Nephron (organoid): ENCODE results near the gene MELTF.

Experiments
- H3K27ac Mint-ChIP-seq, 3 experiments: 2 replicates each; pipeline ENCODE4 v1.8.0; 2020; ENCODE audit warnings: mixed read lengths in 3 of 3, mild to moderate bottlenecking in 2 of 3, moderate library complexity in 1 of 3
- H3K27me3 Mint-ChIP-seq: 2 replicates; pipeline ENCODE4 v1.8.0; 2021; ENCODE audit warnings: low read depth, mild to moderate bottlenecking, moderate library complexity, mixed read lengths
- H3K36me3 Mint-ChIP-seq: 2 replicates; pipeline ENCODE4 v1.8.0; 2020; ENCODE audit warnings: low read depth, mixed read lengths
- H3K4me1 Mint-ChIP-seq: 2 replicates; pipeline ENCODE4 v1.8.0; 2020; ENCODE audit warnings: mixed read lengths
- H3K4me3 Mint-ChIP-seq, 3 experiments: 2 replicates each; pipeline ENCODE4 v1.8.0; 2020; ENCODE audit warnings: mild to moderate bottlenecking in 3 of 3, mixed read lengths in 3 of 3, moderate library complexity in 2 of 3
- H3K9me3 Mint-ChIP-seq: 2 replicates; pipeline ENCODE4 v1.8.0; 2020; ENCODE audit warnings: mixed read lengths
- CTCF ChIP-seq, 3 experiments: fragments of 200-600 bp; sonication (generic); IDR thresholded peaks; one replicate each; pipeline ENCODE4 v1.5.0; 2021; ENCODE audit warnings: antibody characterized with exemption in 3 of 3; ENCODE audit not compliant: unreplicated experiment in 3 of 3

MELTF gene

GRCh38 chr3:197027896-197028727 lies 1.5 kb downstream of the MELTF start:
- peaks cover 6% of the 10 kb centered on the region for H3K4me1 Mint-ChIP-seq
- H3K27ac Mint-ChIP-seq = no peak overlapping the region
- peak overlapping the region; percentile 21 to 53 (median 52) for H3K4me3 Mint-ChIP-seq
- H3K9me3 Mint-ChIP-seq = no peaks in the 10 kb centered on the region
- peaks cover 61% of the 10 kb centered on the region for H3K27me3 Mint-ChIP-seq
- H3K36me3 Mint-ChIP-seq = no peaks in the 10 kb centered on the region
- no peak for TF ChIP-seq CTCF (IDR thresholded peaks at IDR 0.05; ENCODE audit: unreplicated experiment in 3 of 3)

DNA sequence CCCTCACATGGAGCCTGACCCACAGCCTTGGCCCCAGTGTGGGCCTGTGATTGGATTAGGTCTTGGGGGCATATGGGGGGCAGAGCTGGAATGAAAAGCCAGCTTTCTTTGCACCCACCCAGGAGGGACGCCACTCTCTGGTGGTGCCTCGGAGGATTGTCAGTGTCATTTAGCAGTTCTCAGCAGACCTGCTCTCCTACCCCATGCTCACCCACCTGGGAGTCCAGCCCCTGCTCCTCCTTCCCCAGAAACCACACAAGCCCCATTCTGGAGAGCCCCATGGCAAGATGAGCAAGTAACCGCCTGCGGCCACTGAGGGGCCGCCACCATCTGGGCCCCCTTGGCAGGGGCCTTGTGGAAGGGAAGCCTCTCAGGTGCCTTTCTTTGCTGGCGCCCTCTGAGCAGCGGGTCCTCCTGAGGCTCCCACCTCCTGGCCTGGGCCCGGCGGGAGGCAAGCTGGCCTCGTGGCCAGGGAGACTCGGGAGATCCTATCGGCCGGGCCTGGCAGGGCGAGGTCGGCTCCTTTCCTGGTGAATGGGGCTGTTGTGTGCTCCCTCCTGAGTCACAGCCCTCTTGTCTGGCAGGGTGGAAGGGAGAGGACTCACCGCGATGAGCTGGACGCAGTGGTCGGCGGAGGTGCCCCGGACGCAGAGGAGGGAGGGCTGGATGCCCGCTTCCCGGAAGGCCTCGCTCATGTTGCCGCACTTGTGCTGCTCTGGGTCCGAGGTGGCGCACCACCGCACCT lies 2.3 kb downstream of the MELTF start:
- Mint-ChIP-seq H3K27ac (no peak overlapping the region), H3K4me1 (peaks cover 10% of the 10 kb centered on the region), H3K9me3 (no peaks in the 10 kb centered on the region)

GRCh38 chr3:197026481-197026866 lies 3.1 kb downstream of the MELTF start:
- TF ChIP-seq CTCF (IDR thresholded peaks at IDR 0.05; ENCODE audit: unreplicated experiment in 3 of 3) = no peak
- Mint-ChIP-seq H3K27me3 (peaks cover 66% of the 10 kb centered on the region), H3K4me1 (peaks cover 10% of the 10 kb centered on the region), H3K36me3 (no peaks in the 10 kb centered on the region), H3K9me3 (no peaks in the 10 kb centered on the region), H3K27ac (no peak overlapping the region), H3K4me3 (no peak overlapping the region)

More for the DNA sequence above, 2.3 kb downstream of the MELTF start:
- no peaks in the 10 kb centered on the region for H3K36me3 Mint-ChIP-seq
- H3K27me3 Mint-ChIP-seq = peaks cover 66% of the 10 kb centered on the region
- no peak for TF ChIP-seq CTCF (IDR thresholded peaks at IDR 0.05; ENCODE audit: unreplicated experiment in 3 of 3)
- no peak overlapping the region for H3K4me3 Mint-ChIP-seq

GRCh38 chr3:197025736-197026480 lies 3.7 kb downstream of the MELTF start:
- TF ChIP-seq CTCF (IDR thresholded peaks at IDR 0.05; ENCODE audit: unreplicated experiment in 3 of 3) = no peak
- H3K4me3 Mint-ChIP-seq = peak overlapping the region in 1 of 3 experiments; percentile 4
- no peaks in the 10 kb centered on the region for H3K36me3 Mint-ChIP-seq
- H3K9me3 Mint-ChIP-seq = no peaks in the 10 kb centered on the region
- peaks cover 10% of the 10 kb centered on the region for H3K4me1 Mint-ChIP-seq
- H3K27ac Mint-ChIP-seq = no peak overlapping the region
- H3K27me3 Mint-ChIP-seq = peaks cover 63% of the 10 kb centered on the region

DNA sequence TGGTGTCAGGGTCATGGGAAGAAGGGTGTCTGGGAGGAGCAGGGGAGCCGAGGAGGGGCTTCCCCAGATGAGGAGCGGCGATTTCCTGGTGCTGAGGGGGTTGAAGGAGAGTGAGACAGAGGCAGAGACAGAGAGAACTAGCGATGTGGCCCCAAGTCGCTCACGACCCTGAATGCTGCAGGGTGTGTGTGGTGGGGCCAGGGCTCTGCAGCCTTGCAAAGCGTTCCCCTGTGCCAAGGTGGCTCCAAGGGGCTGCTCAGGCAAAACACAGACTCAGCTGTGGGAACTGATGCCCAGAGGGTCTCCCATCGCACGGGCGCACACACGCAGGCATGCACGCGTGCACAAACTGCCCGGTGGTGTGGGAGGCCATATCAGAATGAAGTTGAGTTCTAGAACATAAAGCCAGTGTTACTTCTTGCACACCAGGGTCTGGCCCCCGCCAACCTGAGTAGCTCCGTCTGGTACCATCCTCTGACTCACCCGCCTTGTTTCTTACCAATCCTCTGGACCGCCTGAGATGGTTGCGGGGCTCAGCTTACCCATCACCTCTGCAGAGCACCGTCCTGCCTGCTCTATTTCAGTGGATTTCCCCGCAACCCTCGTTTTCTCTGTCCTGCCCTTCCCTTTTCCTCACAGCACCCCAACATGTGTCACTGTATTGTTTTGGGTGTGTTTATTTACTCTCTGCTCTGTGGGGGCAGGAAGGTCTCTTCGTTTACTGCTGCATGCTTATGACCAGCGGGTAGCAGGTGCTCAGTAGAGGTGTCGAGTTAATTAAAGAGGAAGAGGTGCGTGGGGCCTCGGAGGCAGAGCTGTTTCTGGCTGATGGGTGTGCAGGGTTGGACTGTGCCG lies 4.5 kb downstream of the MELTF start:
- no peak for TF ChIP-seq CTCF (IDR thresholded peaks at IDR 0.05; ENCODE audit: unreplicated experiment in 3 of 3)
- H3K27ac Mint-ChIP-seq = no peak overlapping the region

More for the DNA sequence above, 4.5 kb downstream of the MELTF start:
- H3K4me3 Mint-ChIP-seq = peak overlapping the region in 1 of 3 experiments; percentile 4
- H3K27me3 Mint-ChIP-seq = peaks cover 63% of the 10 kb centered on the region
- H3K9me3 Mint-ChIP-seq = no peaks in the 10 kb centered on the region
- peaks cover 10% of the 10 kb centered on the region for H3K4me1 Mint-ChIP-seq
- H3K36me3 Mint-ChIP-seq = no peaks in the 10 kb centered on the region
